Dermis microvascular lymphatic vessel endothelial cell (primary cell): ENCODE measurements around the gene HES2. TPM values are rescaled to one million over a fixed set of nuclear protein-coding genes. Genes with fewer than 3 reads are reported as not detected.
"Not testable (repeated sequence)": the region's sequence is repeated elsewhere in the genome, so short reads cannot be mapped to it uniquely, and the experiment has no call there.

Experiments used
- DNase-seq, 2 donors: peaks; one replicate each; pipeline versions ENCODE4 v3.0.0 to v3.0.0-alpha.2; 2010; ENCODE audit warnings: low read depth in 2 of 2
- total RNA-seq: library from RNA; depleted of rRNA; stranded (reverse); fragments of >200 nt; gene quantifications from 2 replicates; pipeline ENCODE4 v1.2.1, GENCODE V29; 2014

HES2 gene, protein sequence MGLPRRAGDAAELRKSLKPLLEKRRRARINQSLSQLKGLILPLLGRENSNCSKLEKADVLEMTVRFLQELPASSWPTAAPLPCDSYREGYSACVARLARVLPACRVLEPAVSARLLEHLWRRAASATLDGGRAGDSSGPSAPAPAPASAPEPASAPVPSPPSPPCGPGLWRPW
- 16.2 and 17.6 TPM in 2 replicates for total RNA-seq

DNA sequence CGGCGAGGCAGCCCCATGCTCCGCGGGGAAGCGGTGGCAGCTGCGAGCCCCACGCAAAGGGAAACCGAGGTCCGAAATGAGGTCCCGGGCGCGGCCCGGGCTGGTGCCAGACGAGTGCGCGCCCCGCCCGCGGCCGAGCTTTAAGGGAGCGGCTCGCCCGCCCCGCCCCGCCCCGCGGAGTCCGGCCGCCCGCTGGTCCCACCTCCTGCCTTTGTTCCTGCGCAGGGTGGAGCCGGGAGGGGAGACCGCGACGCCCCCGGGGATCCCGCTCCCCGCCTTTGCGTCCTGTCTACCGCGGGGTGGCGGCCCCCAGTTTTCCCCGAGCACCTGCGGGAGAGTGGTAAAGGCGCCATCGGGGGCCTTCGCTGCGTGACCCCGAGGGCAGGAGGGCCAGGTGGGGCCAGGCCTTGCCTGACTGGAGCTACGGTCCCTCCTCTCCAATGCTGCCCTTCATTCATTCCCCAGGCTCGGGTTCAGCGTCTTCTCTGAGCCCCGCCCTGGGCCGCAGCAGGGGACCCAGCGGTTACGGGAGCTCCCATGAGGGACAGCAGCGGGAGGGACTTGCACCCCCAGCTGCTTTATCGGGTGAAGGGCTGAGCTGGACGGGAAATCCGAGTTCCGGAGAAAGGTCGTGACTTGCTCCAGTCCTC lies at the start of gene HES2:
TSS of gene HES2 (minus strand) at position 116 of the 650 bp plus-strand sequence. CDS start at position 17, 99 bp downstream.
- DNase-seq, result peak in 1 of 2 donors; percentile 48

DNA sequence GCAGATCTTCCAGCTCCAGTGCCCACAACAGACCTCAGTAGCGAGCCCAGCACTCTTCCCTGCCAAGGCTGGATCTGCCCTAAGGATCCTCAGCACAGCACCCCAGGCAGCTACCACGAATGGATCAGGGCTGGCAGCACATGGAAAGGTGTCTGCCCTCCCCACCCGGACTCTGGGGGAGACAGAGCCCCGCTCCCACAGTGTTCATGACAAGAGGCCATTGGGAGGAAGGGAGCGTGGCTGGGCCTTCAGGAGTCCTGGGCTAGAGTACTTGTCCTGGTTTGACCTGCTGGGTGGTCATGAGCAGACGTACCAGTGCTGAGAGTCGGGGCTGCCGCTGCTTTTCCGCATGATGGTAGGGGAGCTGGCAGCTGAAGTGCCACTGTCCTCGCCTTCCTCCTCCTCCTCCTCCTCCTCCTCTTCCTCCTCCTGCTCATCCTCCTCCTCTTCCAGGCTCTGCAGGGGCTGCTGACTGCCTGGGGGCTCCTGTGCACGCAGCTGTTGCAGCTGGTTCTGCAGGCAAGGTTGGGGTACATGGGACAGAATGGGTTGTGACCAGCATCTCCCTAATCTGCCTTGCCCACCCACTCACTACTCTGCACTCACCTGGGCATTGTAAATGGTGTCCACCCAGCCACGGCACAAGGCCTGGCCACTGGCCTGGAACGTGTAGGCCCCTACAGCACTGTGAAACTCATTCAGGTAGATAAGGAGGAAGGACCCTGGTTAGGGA lies 49.2 kb upstream of the HES2 start:
- no peak for DNase-seq

- no peak for DNase-seq
Measured at GRCh38 chr1:6467744-6468688, 48.3 kb upstream of the HES2 start.

- no peak for DNase-seq
Measured at GRCh38 chr1:6467224-6467623, 47.5 kb upstream of the HES2 start.

DNA sequence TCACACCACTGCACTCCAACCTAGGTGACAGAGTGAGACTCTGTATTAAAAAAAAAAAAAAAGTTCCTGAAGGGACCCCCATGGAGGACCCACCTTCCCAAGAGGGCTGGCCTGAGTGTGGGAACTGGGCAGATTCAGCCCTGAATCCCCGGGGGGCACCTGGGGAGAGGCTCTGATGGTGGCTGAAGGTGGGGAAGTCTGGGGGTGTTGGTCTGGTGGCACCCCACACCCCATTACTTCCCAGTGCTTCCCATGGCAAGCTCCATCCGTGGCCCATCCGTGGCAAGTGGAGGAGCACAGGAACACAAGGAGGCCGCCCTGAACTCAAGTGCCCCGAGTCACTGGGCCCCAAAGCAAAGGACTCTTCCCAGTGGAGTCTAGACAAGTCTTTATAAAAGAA lies 47.0 kb upstream of the HES2 start:
- no peak for DNase-seq

- DNase-seq, result no peak
Measured at GRCh38 chr1:6466023-6466422, 46.3 kb upstream of the HES2 start, which contains the start of gene TNFRSF25. Gene TNFRSF25, minus strand, starts transcription at chr1:6466173. Its CDS starts 66 bp downstream, at chr1:6466107.

DNA sequence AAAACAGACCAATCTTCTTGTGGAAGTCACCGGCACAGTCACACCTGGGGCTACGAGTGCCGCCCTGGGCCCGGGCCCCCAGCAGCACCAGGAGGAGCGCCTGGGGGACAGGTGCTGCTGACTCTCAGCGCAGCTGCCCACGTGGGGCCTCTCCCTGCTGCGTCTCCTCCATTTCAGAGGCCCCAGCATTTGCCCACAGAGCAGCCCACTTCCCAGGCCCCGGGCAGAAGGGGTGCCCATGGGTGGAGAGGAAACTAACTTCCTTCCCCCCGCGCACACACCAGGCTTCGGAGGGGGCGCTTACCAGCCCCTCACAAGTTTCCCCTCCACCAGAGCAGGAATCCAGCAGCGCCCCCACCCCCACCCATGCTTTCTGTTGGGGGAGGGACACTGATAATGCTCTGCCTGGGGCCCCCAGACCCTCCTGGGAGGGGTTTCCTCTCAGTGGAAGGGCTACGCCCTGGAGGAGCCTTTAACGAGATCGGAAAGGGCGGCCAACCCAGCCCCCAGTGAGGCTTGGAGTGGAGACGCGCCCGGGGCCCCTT lies 45.8 kb upstream of the HES2 start:
- DNase-seq, result no peak

DNA sequence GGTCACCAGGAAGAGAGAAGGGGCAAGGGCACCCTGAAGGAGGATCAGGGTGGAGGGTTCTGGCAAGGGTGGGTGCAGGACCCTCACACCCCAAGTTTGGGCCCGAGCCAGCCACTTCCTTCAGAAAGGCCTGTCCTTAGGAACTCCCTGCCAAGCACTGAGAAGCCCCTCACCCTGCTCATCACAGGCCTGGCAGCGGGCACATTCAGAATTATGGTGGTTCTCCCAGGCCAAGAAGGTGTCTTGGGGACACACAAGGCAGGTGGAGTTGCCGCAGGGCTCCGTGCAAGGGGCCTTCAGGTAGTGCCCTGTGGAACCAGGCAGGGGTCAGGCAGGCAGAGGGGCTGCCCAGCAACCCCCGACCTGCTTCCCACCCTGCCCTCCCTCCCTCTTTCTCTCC lies 45.2 kb upstream of the HES2 start:
- DNase-seq, result no peak

DNA sequence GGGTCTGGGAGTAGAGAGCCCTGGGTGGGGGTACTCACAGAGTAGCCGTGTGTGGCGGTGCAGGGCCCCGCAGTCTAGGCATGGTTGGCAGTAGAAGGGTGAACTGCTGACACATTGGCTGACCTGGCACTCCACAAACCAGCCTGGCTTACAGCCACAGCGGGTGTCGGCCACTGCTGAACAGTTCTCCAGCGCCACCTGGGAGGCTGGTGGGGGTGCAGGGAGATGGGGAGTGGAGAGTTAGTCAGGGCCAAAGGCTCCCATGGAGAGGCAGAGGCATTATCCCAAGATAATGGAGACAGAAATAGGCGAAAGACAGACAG lies 44.8 kb upstream of the HES2 start:
- no peak for DNase-seq

- no peak for DNase-seq
Measured at GRCh38 chr1:6463120-6463412, 43.3 kb upstream of the HES2 start.

GRCh38 chr1:6462412-6463119 lies 42.8 kb upstream of the HES2 start:
- no peak for DNase-seq

- no peak for DNase-seq
Measured at GRCh38 chr1:6461538-6462411, 42.1 kb upstream of the HES2 start.

DNA sequence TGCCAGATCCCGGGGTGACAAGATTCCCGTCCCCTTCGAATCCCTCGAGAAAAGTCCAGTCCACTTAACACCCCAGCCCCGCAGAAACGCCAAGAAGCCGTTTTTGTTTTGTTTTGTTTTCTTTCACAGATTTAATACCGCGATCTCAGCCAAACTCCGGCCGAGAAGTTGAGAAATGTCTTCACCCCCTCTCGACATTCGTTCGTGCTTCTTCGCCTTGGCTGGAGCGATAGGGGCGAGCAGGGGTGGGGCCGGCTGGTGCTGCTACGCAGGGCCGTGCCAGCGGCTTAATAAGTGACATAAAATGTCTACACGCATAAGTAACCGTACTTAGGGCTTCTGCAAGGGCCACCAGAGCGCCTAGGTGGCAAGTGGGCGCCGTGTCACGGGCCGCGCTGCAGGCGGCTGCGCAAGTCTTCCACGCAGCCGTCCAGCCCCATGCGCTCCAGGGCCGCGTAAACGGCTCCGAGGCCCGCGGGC lies 41.4 kb upstream of the HES2 start:
- no peak for DNase-seq

DNA sequence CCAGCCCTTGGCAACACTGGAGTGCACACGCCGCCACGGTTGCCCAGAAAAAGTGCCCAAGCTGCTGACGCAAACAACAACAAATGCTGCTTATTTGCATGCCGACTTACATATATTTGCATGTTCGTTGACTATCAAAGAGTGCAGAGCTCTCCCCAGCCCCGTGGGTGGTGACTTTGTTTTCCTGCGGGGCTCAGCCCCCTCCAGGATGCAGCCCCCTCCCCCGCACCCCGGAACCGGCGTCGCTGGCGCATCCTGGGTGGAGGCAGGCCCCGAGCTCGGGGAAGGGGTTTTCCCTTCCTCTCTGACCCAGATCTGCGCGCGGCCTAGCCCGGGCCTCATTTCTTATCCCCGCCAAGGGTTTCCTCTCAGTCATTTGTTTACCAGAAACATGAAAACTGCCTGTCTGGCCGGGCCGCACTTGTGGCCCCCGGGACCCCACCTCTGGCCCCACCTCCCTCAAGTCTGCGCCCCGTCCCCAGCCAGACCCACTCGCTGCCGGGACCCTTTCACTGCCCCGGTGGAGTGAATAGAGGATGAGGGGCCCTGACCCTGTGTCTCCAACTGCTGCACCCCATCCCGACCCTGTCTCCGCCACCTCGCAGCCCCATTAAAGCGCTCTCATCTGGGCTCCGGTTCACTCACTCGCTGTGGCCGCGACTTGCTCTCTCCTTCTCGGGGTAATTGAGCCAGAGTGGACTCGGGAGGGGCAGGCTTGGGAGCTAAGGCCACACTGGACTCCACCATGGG lies 40.8 kb upstream of the HES2 start:
- no peak for DNase-seq

- DNase-seq, result no peak
Measured at GRCh38 chr1:6459850-6460265, 40.1 kb upstream of the HES2 start.

DNA sequence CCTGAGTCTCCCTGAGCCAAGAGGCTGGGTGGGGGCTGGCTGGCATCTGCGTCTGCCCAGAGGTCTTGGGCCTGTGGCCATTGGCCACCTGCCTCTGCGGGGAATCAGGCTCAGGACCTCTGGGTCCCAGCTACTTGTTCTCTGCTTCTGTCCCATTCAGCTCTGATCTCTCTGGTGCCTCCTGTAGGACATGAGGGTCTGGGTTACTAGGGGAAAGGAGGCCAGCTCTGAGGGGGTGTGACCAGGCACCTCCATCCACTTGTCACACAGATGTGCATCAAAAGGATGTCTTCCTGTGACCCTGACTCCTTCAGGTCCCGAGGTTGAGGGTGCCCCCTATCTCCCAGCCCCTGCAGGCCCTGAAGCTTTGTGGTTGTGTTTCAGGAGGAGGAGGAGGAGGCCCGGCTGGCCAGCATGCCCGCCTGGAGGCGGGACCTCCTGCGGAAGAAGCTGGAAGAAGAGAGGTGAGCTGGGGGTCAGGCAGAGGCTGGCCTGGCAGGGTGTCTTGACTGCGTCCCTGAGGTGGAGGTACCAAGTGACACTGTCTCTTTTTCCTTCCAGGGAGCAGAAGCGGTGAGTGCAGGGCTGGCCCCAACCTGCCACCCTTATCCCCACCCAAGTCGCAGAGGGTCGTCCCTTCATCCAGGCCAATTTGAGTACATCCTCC lies 37.2 kb upstream of the HES2 start:
- DNase-seq, result no peak

DNA sequence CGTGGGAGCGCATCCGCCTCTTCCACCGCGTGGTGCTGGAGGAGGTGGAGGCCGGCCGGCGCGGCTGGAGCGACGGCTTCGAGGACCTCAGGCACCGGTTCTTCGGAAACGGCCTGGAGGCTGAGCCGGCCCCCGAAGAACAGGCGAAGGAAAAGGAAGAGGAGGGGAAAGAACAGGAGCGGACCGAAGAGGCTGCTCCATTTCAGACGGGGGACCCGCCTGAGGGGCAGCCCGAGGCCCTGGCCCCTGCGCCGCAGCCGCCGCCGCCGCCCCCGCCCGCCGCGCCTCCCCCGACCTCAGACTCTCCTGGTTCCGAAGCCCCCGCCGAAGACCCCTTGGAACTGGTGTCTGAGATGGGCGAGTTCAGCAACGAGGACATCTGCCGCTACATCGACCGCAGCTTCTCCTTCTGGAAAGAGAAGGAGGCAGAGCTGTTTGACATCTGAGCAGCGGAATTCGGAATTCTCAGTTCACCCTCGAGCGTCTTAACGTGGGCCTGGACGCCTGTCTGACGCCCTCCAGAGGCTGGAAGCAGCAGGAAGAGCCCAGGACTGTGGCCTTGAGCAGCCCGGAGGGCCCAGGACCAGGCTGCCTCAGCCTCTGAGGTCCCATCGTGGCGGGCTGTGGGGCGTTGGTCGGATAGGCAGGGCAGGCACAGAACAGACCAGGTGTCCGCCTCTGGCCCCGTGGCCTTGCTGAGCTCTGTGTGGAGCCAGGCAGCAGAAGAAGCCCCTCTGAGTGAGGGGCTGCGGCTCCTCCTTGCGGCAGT lies 36.2 kb upstream of the HES2 start:
- not testable (repeated sequence) for DNase-seq
